COLO829 (cell line): ENCODE data around the gene WNT7A.

Experiments
- DNase-seq: peaks from one replicate; pipeline ENCODE4 v3.0.0; 2012; ENCODE audit warnings: low spot score

WNT7A gene

DNA sequence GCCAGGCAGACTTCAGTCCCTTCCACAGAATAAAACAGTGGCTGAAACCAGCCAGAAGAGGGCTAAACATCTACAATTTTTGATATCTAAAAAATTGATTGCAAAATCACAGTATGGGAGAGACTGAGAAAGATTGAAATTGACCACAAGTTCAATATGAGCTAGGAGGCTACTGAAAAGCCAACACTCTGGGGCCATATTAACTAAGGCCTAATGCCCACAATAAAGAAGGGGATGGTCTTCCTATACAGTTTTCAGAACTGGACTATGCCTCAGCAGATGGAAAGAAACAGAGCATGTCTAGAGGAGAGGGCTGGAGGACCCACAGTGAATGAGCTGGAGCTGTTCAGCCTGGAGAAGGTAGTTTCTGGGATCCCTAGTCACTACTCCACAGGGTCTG is 53.2 kb downstream of the WNT7A start:
- no peak for DNase-seq

DNA sequence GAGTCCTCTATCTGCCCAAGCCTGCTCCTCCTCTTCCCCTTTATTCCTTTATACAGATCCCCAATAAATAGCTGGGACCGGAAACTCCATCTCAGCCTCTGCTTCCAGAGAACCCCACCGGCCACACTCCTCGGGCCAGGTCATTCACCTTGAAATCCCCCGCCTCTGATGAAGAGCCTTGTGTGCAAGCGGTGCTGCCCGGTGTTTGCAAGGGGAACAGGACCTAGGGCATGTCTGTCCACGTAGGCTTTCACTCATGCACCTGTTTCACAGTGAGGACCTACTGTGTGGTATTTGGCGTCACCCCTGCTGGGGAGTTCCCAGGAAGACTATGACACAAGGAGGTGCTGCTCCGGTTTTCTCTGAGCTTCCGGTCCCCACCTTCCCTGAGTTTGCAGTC is 54.0 kb downstream of the WNT7A start:
- no peak for DNase-seq

DNA sequence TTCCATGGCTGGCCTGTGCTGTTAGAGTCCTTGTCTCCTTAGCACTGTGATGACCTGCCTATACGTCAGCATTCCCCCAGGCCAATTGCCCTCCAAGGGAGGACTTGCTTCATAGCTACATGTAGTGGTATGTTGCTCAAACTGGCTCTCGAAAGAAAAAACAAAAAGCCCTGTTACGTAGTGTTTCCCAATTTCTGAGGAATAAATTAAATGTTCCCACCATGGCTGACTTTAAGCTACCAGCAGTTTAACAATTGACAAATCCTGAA is 54.6 kb downstream of the WNT7A start:
- DNase-seq, result no peak

DNA sequence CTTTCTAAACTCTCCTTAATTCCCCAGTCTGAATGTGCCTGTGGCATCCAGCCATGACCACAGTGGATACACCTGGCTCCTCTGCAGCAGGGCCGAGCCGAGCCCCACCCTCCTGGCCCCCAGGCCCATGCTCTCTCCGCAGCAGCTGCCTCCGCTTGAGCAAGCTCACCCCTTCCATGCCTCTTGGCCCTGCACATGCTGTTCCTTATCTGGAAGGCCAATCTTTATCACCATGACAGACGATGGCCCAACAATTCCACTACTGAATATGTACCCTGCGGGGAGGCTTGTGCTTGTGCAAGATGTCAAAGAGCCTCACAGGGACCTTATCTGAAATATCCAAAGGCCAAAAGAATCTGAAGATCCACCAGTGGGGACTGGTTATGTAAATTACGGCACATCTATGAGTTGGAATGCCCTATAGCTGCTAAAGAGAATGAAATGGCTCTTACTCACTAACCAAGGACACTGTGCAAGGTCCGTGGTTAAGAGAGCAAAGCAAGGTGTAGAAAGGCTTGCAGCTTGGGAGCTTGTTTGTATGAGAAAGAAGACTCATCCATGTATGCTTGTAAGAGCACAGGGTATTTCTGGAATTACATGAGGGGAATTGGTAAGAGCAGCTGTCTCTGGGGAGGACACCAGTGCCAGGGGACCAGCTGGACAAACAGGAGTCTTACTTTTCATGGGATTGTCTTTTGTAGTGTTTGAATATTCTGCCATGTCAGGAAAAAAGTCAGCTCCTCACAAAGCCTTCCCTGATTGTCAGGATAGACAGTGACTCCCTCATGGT is 55.2 kb downstream of the WNT7A start:
- no peak for DNase-seq

DNA sequence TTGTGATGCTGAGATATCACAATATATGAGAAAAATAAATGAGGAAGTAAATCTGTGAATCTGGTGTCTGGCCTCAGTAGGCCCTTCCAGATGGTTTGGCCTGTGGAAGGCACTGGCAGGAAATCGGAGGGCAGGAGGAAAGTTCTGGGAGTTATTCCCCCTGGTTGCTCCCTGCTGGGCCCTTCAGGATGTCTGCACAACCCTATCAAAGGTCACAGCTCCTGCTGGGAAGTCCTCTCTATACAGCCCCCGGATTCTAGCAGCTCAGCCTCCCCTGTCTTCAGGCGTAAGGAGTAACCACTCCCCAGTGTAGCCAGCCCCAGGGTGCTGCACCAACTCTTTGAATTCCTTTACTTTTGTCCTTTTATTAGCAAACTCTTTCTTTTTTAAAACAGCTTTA is 56.2 kb downstream of the WNT7A start:
- no peak for DNase-seq

DNA sequence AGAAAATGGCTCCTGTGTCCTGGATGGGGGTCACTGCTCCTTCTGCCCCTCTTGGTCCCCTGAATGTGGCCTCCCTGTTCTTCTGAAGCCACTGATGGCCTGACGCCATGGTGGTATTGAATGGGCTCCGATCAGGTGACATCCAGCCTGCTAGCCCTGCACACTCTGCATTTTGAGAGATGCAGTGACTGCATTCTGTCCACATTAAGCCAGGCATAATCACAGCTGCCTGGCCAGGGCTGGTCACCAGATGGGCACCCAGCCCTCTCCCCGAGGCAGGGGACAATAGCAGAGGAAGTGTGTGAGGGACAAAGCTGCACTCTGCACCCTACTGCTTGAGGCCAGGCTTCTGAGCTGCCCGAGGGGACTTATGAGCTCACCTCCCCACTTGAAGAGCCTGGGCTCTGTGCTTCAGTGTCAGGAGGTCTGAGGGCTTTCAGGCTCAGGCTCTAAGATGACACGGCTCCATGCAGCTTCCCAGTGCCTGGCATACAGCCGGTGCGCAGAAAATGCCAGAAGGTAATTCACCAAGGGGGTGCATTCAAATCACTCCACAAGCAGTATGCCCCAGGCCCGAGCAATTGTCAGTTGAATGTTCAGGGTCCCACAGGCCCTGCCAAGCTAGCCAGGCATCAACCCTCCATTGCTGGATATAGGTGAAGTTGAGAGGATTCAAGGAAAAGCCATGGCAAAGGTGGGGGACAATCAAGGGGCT is 56.8 kb downstream of the WNT7A start:
- no peak for DNase-seq

DNA sequence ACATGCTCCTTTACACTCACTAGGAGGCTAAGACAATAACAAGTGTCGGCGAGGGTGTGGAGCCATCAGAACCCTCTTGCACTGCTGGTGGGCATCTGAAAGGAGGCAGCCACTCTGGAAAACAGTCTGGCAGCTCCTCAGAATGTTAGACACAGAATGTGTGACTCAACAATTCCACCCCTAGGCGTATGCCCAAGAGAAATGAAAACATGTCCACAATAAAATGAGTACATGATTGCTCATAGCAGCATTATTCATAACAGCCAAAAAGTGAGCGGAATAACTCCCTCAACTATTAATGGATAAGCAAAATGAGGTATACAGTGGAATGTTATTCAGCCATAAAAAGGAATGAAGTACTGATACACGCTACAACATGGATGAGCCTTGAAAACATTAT is 57.8 kb downstream of the WNT7A start:
- DNase-seq, result no peak

DNA sequence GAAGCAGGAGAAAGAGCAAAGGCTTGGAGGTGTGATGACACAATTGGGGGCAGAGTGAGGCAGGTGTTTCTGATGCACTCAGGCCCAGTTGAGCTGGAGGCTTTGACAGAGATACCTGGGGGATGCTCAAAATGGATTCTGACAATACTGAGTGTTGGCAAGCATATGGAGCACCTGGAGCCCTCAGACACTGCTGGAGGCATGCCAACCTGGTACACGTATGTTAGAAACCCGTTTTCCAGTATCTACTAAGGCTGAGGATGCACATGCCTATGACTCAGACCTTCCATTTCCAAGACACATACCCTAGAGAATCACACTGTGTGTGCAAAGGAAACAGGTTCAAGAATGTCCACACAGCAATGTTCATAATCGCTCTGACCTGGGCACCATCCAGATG is 58.7 kb downstream of the WNT7A start:
- no peak for DNase-seq

DNA sequence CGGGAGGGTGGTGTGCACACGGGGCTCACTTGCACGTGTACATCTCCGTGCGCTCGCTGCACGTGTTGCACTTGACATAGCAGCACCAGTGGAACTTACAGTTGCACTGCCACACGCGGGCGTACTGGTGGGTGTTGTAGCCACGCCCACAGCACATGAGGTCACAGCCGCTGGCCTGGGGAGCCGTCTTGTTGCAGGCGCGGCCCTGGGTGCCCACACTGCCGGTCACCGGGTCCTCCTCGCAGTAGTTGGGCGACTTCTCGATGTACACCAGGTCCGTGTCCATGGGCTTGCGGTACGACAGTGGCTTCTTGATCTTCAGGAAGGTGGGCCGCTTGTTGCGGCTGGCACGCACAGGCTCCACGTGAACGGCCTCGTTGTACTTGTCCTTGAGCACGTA is 61.0 kb downstream of the WNT7A start:
- no peak for DNase-seq

DNA sequence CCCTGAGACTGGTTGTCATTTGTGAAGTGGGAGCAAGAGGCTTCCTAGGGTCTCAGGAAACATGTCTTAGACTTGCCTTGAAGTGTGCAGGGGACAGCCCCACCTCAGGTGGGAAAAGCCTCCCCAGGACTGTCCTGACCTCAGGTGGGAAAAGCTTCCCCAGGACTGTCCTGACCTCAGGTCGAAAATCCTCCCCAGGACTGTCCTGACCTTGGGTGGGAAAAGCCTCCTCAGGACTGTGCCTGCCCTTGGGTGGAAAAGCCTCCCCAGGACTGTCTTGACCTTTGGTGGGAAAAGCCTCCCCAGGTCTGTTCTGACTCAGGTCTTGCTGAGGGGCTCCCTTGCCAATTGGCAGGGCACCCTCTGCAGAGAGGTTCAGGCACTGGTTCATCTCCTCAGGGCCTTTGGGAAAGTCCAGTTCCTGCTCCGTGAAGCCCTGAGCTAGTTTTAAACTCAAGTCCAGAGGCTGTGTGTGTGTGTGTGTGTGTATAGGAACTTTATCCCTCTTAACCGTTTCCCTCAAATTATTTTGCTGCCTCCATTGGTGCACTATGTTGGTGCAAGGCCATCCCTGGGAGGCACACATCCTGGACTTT is 64.7 kb downstream of the WNT7A start:
- DNase-seq, result no peak

DNA sequence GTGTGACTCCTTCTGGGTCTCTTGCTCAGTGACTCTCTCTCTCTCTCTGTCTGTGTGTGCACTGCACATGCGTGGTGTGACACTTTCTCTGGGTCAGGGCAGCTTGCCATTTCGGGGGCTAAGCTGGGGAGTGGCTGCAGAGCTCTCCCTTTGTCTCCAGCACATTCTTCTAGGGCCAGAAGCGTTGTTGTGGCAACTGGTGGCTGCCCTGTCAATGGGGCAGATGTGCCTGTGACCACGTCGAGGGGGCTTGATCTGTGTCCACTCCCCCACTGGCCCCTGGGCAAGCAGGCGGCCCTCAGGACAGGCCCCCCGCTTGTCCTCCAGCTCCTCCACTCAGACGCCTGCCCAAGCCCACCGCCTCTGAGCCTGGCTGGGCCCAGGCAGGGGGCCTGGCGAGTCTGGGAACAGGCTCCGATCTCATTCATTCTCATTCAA is 67.8 kb downstream of the WNT7A start:
- DNase-seq, result no peak

DNA sequence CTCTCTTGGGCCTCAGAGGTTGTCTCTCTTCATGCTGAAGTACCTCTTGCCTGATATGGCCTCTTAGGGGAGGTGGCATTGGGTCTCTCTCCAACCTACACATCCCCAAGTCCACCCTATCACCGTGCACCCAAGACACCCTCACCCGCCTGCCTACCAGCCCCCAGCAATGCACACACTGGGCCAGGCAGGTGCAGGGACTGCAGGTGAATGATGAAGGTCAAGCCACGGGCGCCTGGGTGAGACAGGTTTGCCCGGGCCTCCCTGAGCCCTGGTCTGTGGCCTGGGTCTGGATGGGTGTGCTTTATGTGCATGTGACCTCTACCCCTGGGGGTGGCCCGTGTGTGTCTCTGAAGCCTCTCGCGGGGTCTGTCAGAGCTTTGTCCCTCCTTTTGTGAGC is 68.3 kb downstream of the WNT7A start:
- no peak for DNase-seq

DNA sequence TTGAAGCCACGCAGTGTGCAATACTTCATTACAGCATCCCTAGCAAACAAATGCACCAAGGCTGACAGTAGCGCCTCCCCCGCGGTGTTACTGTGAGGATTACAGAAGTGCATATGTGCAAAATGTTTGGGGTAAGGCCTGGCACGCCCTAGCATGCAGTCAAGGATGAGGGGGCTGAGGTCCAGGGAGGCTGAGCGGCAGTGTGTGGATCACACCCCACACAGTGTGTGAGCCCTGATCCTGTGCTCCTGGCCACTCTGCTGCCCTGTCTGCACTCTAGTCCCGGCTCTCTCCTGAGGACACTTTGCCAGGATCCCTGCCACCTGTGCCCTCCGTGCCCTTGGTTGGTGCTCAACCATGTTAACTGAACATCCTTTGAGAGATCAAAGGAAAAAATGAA is 71.3 kb downstream of the WNT7A start:
- DNase-seq, result no peak

DNA sequence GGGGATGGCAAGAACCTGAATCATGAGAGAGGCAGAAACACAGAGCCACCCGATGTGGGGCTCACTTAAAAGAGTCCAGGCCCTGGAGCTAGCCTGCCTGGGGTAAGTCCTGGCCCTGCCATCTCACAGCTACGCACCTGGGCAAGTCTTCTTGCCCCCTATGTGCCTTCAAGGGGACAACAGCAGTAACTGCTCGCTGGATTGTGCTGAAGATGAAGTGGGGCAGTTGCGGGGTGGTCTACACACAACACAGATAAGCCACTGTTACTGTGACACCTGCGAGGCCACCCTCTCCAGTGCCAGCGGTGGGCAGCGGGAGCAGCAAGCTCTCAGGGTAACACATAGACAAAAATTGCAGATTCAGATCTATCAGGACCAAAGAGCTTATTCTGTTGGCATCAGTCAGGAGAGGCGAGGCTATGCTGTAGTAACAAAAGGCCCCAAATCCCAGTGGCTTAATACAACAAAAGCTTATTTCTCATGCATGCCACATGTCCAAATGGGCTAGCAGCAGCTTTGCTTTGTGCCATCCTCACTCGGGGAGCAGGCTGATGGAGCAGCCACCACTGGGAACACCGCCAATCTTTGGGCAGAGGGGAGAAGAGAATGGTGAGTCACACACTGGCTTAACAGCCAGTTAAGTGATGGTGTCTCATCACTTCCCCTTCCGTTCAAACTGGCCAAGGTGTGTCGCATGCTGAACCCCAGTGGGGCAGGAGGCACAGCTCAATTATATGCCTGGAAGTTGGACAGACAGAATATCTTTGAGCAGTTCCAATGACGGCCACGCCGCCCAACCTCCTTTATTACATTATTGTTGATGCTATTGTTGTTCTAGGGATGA is 78.3 kb downstream of the WNT7A start:
- DNase-seq, result no peak

DNA sequence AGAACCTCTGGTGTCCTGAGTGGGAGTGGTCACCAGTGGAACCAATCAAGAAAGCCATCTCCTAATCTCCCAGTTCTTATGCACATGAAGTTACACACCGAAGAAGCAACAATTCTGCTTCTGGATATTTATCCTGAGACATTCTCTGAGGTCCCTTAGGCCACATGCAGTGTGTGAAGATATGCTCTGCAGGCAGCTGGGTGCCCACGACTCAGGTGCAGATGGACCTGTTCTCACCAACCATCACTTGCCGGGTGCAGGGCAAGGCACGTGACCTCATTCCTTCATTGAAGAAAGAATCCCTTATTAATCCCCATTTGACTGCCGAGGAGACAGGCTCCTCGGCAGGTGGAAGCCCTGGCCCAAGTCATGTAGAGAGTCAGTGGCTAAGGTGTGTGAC is 79.8 kb downstream of the WNT7A start:
- no peak for DNase-seq

DNA sequence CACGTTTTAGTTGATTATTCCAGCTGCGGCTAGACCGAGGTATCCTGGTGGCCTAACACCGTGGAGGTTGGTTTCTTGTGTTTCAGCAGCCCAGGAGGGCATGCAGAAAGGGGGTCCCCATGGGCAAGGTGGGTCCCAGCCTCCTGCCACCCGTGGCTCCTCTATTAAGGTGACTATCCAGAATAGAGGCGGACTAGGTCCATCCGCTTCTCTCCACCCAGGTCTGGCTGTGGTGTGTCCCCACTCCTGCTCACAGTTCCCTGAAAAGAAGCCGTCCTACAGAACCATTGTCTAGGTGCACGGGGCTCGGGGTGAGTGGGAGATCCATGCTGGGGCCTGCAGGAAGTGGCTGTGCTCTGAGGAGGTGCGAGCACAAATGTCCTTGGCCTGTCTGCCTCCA is 81.5 kb downstream of the WNT7A start:
- DNase-seq, result no peak

DNA sequence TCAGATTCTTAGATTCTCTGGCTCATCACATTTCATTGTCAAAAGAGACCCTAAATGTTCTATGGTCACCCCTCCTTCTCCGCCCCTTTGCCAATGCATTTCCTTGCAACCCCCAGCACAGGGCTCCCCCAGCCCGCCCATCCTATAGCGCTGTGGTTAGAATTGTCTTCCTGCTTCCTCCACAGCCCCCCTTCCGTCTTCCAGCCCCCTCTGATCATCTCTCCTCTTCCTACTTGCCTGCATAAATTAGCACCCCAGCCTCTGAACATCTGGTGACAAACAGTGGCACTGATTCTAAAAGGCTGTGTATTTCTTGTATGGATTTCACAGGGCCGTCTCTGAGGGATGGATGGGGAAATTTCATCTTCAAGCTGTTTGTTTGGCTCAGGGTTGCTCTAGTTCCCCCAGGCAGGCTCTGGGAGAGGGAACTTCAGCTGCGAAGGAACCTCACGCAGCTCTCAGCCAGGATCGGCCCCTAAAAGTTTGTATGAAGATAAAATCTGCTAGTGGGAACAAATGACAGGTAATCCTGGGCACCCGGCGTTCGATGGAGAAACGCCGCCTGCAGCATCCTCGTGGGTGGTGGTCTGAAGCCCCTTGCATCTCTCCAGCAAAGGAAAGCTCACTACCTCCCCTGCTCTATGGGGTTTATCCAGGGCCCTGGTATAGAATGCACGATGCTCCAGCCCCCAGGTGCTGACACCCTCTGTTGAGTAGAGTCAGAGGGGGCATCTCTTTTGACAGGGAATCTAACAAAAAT is 83.0 kb downstream of the WNT7A start:
- no peak for DNase-seq

DNA sequence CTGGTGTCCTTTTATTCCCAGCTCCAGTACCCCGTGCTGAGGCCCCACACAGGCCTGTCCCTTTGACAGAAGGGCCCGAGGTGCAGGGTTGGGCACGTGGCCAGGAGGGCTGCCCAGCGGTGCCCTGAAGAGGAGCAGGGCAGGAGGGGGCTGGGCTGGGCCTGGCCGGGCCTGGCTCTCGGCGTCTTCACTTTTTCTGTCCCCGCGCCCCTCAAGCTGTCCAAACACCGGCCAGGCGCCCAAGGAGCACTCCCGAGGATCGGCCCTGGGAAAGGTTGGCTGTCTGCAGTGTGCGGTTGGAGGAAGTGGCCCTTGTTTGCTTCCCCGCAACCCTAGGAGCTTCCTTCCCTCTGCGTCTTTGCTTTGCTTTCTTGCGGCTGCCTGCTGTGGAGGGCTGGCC is 84.1 kb downstream of the WNT7A start:
- DNase-seq, result no peak

DNA sequence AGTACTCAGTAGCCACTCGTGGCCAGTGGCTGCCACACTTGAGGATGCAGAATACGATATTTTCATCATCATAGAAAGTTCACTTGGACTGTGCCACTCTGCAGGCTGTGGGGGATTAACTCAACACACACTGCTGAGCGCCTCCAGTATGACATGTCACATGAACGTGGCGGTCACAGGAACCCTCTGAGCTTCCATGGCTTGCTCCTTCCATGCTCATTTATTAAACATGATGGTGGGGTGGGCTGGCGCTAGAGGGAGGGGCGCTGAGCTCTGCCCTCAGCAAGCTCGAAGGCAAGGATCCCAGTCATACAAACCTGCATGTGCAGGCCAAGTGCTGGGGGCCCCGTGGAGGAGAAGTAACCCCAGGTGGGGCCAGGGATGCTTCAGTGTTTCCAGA is 85.5 kb downstream of the WNT7A start:
- DNase-seq, result no peak

DNA sequence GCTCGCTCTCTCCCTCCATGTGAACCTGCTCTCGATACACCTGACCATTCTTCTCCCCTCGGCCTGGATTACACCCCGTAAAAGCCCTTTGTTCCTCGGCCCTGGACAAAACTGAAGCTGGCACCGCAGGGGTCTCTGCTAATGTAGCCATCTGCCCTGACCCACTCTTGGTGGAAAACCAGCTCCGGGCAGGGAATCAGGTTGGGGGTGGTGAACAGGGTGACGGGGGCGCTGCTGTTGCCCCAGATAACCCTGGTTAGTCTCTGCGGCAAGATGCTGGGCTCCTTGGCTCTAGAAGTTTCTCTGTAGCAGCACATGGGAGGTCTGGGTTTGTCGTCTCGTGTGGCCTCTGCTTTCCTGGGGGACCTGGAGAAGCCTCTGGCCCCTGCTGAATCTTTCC is 86.4 kb downstream of the WNT7A start:
- no peak for DNase-seq

DNA sequence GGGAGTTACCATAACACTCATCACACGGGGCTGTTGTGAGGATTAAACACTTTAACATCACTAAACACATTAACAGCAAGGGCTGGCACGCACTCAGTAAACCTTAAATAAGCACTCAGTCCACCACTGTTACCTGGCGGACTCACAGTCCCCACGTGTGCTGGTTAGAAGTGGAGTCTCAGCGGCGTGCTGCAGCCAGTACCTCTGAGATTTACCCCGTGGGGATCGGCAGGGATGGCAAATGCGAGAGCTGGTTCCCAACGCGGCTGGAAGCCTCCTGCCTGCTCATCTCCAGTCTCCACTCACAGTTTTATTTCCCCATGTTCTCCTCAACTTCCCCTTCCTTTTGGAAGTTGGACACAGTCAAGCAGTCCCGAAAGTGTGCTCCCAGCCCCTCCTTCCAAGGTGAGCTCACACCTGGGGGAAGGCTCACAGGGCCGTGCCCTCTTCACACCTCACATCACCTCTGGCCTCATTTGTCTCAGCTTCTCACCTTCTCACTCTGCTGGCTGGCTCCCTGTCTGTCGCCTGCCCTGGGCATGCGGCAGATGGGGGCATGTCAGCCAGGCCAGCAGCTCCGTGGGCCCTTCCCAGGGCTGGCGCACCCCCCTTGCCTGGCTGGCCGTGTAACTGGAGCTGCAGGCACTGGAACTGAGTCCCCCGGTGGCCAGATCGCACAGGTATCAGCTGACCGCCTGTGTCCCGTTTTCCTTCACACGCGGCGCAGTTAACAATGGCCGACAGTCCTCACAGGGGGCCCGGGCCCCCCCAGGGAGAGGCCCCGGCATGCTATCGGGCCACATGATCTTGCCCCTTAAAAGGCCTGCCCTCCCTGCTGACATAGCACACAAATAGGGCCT is 87.1 kb downstream of the WNT7A start:
- no peak for DNase-seq
